Heart left ventricle (tissue), 13 donors: ENCODE results near the gene LENG1.

Source experiments
- CTCF ChIP-seq, 12 donors: fragments of 200-600 bp; sonication (generic) in 4 of 12; IDR thresholded peaks; one replicate each; pipeline versions ENCODE4 v1.5.0 to v1.8.0; 2018 to 2022; ENCODE audit warnings: antibody characterized with exemption in 12 of 12, mild to moderate bottlenecking in 5 of 12
- POLR2A ChIP-seq, 2 donors: fragments of 450-650 bp; IDR thresholded peaks; one replicate each; pipeline ENCODE4 v1.6.1; 2017; ENCODE audit warnings: antibody characterized with exemption in 2 of 2, mild to moderate bottlenecking in 2 of 2, moderate library complexity in 2 of 2
- donor health status: ischemic (EF 13 %, LVEDD 7.1; RV severe dilation, severe dysfunction).
- donor health status: DM: no; HTN: yes; CAD: no.
- donor health status: DM: no; HTN: no; CAD: no.
- donor health status: ischemic (EF 25% LVEDD 6.9; RV normal size, moderate dysfunction).
- donor health status: ischemic (EF 25% LVEDD 5.7; RV mildly dilated, moderate dysfunction).
- donor health status: ischemic (EF 35%, LVEDD 5.7; RV mildly dilated, moderate dysfunction).
- donor health status: nonischemic (EF 11% LVEDD 7.7; RV severe dilation, severe dysfunction).
- donor health status: DM: yes; HTN: yes; CAD: no.
- donor health status: PGD.
- donor health status: ischemic (EF 29% LVEDD 5.4; RV normal size, mild dysfunction).
- donor health status: nonischemic (EF 23%, LVEDD 6.1; RV moderate dilation, normal function).

- TF ChIP-seq CTCF (IDR thresholded peaks at IDR 0.05) (no peak), POLR2A (IDR thresholded peaks at IDR 0.05) (no peak)
These were observed 3.4 kb upstream of the LENG1 start for GRCh38 chr19:54162884-54163283.
